SU-DHL-6 (cell line): ENCODE measurements around the gene PPFIBP2.

Experiments
- CTCF ChIP-seq: fragments of 200-600 bp; sonication (generic); IDR thresholded peaks from one replicate; pipeline ENCODE4 v1.5.1; 2017; ENCODE audit warnings: antibody characterized with exemption, mild to moderate bottlenecking, low read length, moderate library complexity; ENCODE audit not compliant: insufficient read depth, poor library complexity, severe bottlenecking
- EZH2phosphoT487 ChIP-seq: fragments of 200-600 bp; sonication (generic), shearing (Covaris generic); conservative IDR thresholded peaks from 2 replicates; pipeline ENCODE4 v1.6.1; 2018; ENCODE audit warnings: mild to moderate bottlenecking, antibody characterized with exemption, low read length, moderate library complexity, mixed read lengths

- TF ChIP-seq CTCF: no peak
- no peak for TF ChIP-seq EZH2phosphoT487
Observed at GRCh38 chr11:7635137-7635536, 121.3 kb downstream of the PPFIBP2 start.
